ENCODE measurements around the gene ENO4. TPM values are rescaled to one million over a fixed set of nuclear protein-coding genes. Genes with fewer than 3 reads are reported as not detected.
A peak's percentile ranks its signal among the peaks of the same experiment; 100 is the strongest.

Gene ENO4
- polyA plus RNA-seq, 3 donors from 2014 or later: not detected

- H3K27me3 Mint-ChIP-seq (ENCODE audit: low read depth in 3 of 3): peaks cover 0 to 10% (median 3%) of the 10 kb centered on the region in 3 donors
- H3K36me3 Mint-ChIP-seq: no peaks in the 10 kb centered on the region
- H3K9me3 Mint-ChIP-seq: peaks cover 0 to 2% (median 0%) of the 10 kb centered on the region in 6 donors
- no peak overlapping the region for H3K4me3 Mint-ChIP-seq
- DNase-seq: no peak
- H3K4me1 Mint-ChIP-seq: no peaks in the 10 kb centered on the region
- no peak overlapping the region for H3K27ac Mint-ChIP-seq
Observed at GRCh38 chr10:116817178-116817577, 32.1 kb upstream of the ENO4 start.

GRCh38 chr10:116817780-116818343 lies 31.4 kb upstream of the ENO4 start:
- DNase-seq: no peak
- H3K4me1 Mint-ChIP-seq: no peaks in the 10 kb centered on the region
- no peak overlapping the region for H3K4me3 Mint-ChIP-seq
- H3K9me3 Mint-ChIP-seq: peaks cover 0 to 6% (median 0%) of the 10 kb centered on the region in 6 donors
- no peaks in the 10 kb centered on the region for H3K36me3 Mint-ChIP-seq
- H3K27ac Mint-ChIP-seq: no peak overlapping the region
- peaks cover 0 to 10% (median 3%) of the 10 kb centered on the region in 3 donors for H3K27me3 Mint-ChIP-seq (ENCODE audit: low read depth in 3 of 3)

GRCh38 chr10:116819999-116820677 lies 29.2 kb upstream of the ENO4 start:
- Mint-ChIP-seq H3K4me1 (no peaks in the 10 kb centered on the region), H3K9me3 (peaks cover 0 to 6% (median 0%) of the 10 kb centered on the region in 6 donors), H3K4me3 (peak overlapping the region in 1 of 5 donors; percentile 6), H3K27ac (no peak overlapping the region), H3K27me3 (ENCODE audit: low read depth in 3 of 3) (peaks cover 0 to 10% (median 3%) of the 10 kb centered on the region in 3 donors), H3K36me3 (no peaks in the 10 kb centered on the region)
- DNase-seq: no peak

GRCh38 chr10:116825901-116826300 lies 23.4 kb upstream of the ENO4 start:
- H3K36me3 Mint-ChIP-seq: no peaks in the 10 kb centered on the region
- no peak overlapping the region for H3K4me3 Mint-ChIP-seq
- DNase-seq: no peak
- H3K27ac Mint-ChIP-seq: no peak overlapping the region
- H3K9me3 Mint-ChIP-seq: peaks cover 0 to 6% (median 0%) of the 10 kb centered on the region in 6 donors
- H3K4me1 Mint-ChIP-seq: no peaks in the 10 kb centered on the region
- H3K27me3 Mint-ChIP-seq (ENCODE audit: low read depth in 3 of 3): peaks cover 0 to 5% (median 2%) of the 10 kb centered on the region in 3 donors

DNA sequence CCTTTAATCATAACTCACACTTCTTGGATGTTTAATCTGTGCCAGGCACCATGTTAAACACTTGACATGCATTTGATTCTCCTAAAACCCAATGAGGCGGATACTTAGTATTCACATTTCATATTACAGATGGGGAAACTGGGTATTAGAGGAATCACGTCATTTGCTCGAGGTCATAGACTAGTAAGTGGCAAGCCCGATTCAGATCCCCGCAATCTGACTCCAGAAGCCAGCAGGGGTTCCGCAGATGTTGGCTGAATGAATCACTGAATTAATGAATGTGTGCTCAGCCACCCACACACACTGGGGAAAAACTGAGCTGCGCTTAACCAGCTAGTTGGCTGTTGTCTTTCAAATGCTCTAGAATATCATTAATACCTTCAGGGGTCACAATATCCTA lies 22.5 kb upstream of the ENO4 start:
- H3K27ac Mint-ChIP-seq: no peak overlapping the region
- H3K27me3 Mint-ChIP-seq (ENCODE audit: low read depth in 3 of 3): peaks cover 0 to 4% (median 2%) of the 10 kb centered on the region in 3 donors
- H3K36me3 Mint-ChIP-seq: no peaks in the 10 kb centered on the region
- peaks cover 0 to 4% (median 0%) of the 10 kb centered on the region in 6 donors for H3K9me3 Mint-ChIP-seq
- H3K4me1 Mint-ChIP-seq: no peaks in the 10 kb centered on the region
- no peak overlapping the region for H3K4me3 Mint-ChIP-seq
- DNase-seq: no peak

DNA sequence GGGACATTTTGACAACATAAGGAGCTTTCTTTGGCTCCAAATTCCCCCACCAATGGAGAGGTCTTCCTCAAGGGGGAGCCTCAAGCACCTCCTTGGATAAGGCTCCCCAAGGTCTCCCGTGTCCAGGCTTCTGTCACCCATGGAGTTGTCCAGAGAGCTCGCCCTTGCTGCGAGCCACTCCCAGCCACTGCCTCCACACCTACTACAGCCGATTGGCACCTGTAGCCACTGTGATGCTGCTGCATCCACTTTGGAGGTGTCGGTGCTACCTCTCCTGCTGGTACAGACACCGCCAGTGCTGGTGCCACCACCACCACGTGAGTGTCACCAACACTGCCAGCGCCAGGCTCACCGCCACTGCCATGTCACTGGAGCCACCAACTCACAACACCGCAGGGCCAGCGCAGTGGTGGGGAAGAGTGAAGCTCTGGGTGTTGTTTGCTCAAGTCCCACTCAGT lies 22.1 kb upstream of the ENO4 start:
- Mint-ChIP-seq H3K27ac (no peak overlapping the region), H3K9me3 (peaks cover 0 to 2% (median 0%) of the 10 kb centered on the region in 6 donors), H3K27me3 (ENCODE audit: low read depth in 3 of 3) (peaks cover 0 to 4% (median 2%) of the 10 kb centered on the region in 3 donors), H3K4me3 (no peak overlapping the region), H3K4me1 (no peaks in the 10 kb centered on the region), H3K36me3 (no peaks in the 10 kb centered on the region)
- no peak for DNase-seq

DNA sequence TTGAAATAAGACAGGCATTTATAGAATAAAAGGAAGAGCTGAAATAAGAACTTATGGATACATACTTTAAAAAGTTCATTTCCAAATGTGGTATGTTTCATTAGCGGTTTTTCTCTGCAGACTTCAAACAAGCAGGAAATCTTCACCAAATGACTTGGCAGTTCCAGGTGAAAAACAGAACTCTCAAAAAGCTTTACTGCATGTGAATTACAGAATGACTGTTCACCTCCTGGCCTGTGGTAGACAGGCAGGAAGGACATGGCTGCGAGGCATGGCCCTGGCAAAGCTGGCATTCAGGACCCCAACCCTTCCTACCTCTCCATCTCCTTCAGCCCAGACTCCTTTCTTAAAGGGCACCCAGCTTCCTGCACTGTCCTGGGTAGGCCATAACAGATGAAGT lies 21.2 kb upstream of the ENO4 start:
- no peaks in the 10 kb centered on the region for H3K36me3 Mint-ChIP-seq
- H3K4me1 Mint-ChIP-seq: no peaks in the 10 kb centered on the region
- H3K9me3 Mint-ChIP-seq: no peaks in the 10 kb centered on the region
- no peak overlapping the region for H3K4me3 Mint-ChIP-seq
- H3K27me3 Mint-ChIP-seq (ENCODE audit: low read depth in 3 of 3): peaks cover 0 to 4% (median 2%) of the 10 kb centered on the region in 3 donors
- H3K27ac Mint-ChIP-seq: no peak overlapping the region
- no peak for DNase-seq

DNA sequence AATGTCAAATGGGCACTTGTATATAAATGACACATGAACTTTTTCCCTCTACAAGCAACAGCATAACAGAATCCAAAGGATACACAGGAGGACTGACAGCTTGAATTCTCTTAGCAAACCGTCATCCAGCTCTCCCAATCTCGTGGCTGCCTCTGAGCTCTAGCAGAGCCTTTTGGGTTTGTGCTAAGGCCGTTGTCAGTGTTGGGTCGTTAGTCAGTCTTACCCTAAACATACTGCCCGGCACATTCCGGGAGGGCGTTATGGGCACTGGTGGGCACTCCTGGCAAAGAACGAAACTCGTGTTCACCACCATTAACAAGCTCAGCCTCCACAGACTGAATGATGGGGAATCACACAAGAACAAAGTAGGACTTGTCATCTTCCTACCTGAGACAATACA lies 19.6 kb upstream of the ENO4 start:
- no peak overlapping the region for H3K4me3 Mint-ChIP-seq
- peaks cover 0 to 4% (median 2%) of the 10 kb centered on the region in 3 donors for H3K27me3 Mint-ChIP-seq (ENCODE audit: low read depth in 3 of 3)
- no peaks in the 10 kb centered on the region for H3K4me1 Mint-ChIP-seq
- no peak for DNase-seq
- no peak overlapping the region for H3K27ac Mint-ChIP-seq
- no peaks in the 10 kb centered on the region for H3K9me3 Mint-ChIP-seq
- no peaks in the 10 kb centered on the region for H3K36me3 Mint-ChIP-seq

DNA sequence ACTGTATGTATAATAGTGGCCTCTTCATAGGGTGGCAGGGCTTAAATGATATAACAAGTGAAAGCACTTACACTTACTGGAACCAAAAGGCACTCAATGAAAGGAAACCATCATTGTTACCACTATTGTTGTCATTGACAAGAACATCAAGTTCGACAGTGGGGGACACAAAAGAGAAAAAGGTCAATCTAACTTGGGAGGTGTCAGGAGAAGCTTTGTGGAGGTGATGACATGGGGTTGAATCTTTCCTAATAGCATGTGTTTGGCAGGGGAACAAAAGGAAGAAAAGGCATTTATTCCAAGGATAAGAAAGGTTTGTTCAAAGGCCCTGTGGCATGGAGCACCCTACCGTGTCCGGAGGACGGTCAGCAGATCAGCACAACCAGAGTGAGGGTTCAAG lies 18.2 kb upstream of the ENO4 start:
- no peaks in the 10 kb centered on the region for H3K9me3 Mint-ChIP-seq
- no peaks in the 10 kb centered on the region for H3K4me1 Mint-ChIP-seq
- H3K27me3 Mint-ChIP-seq (ENCODE audit: low read depth in 3 of 3): peaks cover 0 to 2% (median 2%) of the 10 kb centered on the region in 3 donors
- no peaks in the 10 kb centered on the region for H3K36me3 Mint-ChIP-seq
- no peak overlapping the region for H3K4me3 Mint-ChIP-seq
- no peak for DNase-seq
- no peak overlapping the region for H3K27ac Mint-ChIP-seq

- H3K27ac Mint-ChIP-seq: no peak overlapping the region
- H3K36me3 Mint-ChIP-seq: no peaks in the 10 kb centered on the region
- H3K4me1 Mint-ChIP-seq: no peaks in the 10 kb centered on the region
- no peak for DNase-seq
- peaks cover 0 to 2% (median 2%) of the 10 kb centered on the region in 3 donors for H3K27me3 Mint-ChIP-seq (ENCODE audit: low read depth in 3 of 3)
- H3K4me3 Mint-ChIP-seq: no peak overlapping the region
- no peaks in the 10 kb centered on the region for H3K9me3 Mint-ChIP-seq
Observed at GRCh38 chr10:116831790-116832189, 17.5 kb upstream of the ENO4 start.

DNA sequence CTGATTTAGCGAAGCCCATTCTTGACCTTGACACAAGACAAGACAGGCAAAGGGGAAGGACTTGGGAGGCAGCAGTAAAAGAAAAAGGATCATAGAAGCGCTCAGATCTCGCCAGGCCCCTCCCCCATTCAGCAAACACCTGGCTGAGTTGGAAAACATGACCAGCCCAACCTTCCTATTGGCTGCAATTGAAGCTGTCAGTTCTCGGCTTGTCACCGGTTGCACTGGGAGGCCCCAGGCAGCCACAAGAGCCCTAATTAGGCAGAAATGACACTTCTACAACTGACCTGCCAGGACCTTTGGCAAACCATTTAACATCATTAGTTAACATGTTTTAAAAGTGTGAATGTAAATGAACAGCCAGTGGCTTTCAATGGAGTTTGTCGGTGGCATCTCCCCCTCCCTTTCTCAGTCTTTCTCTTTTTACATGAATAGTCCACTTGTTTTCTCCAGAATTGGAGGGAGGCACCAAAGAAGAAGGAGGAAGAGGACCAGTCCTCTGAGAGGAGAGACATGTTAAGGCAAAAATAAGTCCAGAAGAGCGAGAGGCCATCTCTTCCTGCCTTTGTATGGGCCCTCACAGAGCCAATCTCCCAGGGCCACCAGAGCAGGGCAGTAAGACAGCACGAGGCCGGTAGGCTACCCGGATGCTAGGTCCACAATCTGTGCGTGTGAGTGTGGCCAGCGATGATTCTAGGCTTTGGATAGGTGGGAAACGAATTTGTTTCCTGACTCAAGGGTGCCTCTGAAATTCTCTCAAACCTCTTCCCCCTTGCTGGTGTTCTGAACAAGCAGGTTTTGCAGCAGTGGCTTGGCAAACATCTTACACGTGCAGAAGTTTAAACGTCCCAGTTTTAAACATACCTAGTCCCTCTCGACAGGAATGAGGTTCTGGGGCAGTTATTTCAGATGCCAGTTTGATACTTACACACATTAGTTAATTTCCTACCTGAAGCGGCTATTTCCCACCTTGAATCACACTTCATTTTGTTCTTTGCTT lies 15.0 kb upstream of the ENO4 start:
- Mint-ChIP-seq H3K27me3 (ENCODE audit: low read depth in 3 of 3) (peaks cover 0 to 4% (median 2%) of the 10 kb centered on the region in 3 donors), H3K4me3 (no peak overlapping the region), H3K27ac (no peak overlapping the region), H3K4me1 (no peaks in the 10 kb centered on the region), H3K36me3 (no peaks in the 10 kb centered on the region), H3K9me3 (no peaks in the 10 kb centered on the region)
- no peak for DNase-seq

GRCh38 chr10:116835658-116836057 lies 13.6 kb upstream of the ENO4 start:
- H3K27ac Mint-ChIP-seq: no peak overlapping the region
- H3K4me3 Mint-ChIP-seq: no peak overlapping the region
- DNase-seq: no peak
- peaks cover 0 to 5% (median 2%) of the 10 kb centered on the region in 3 donors for H3K27me3 Mint-ChIP-seq (ENCODE audit: low read depth in 3 of 3)
- no peaks in the 10 kb centered on the region for H3K4me1 Mint-ChIP-seq
- no peaks in the 10 kb centered on the region for H3K36me3 Mint-ChIP-seq
- H3K9me3 Mint-ChIP-seq: no peaks in the 10 kb centered on the region

DNA sequence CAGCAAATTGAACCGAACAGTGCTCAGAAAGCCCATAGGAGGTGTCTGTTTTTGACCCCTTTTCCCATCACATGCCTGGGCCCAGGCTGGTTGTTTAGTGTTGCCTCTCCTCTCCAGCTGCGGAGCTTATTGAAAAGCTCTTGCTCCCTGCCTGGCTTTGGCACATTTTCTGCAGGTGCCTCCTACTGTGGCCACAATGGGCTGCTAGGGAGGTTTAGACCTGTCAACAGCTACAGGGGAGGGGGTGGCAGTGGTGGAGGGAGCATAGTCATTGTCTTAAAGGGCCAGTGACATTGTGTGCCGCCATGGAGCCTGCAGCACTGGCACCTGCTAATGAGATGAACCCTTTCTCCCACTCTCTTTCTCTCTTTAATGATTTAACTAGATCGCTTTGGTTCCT lies 13.2 kb upstream of the ENO4 start:
- Mint-ChIP-seq H3K27me3 (ENCODE audit: low read depth in 3 of 3) (peaks cover 0 to 5% (median under 1%) of the 10 kb centered on the region in 3 donors), H3K36me3 (no peaks in the 10 kb centered on the region), H3K4me1 (no peaks in the 10 kb centered on the region), H3K4me3 (no peak overlapping the region), H3K9me3 (no peaks in the 10 kb centered on the region), H3K27ac (no peak overlapping the region)
- DNase-seq: no peak

Measured in immature natural killer cell (primary cell).